DND-41 (cell line): ENCODE results near the gene NTSR2.

Source experiments
- EZH2 ChIP-seq: IDR thresholded peaks from 3 replicates; pipeline ENCODE4 v1.6.1; 2012; ENCODE audit warnings: borderline replicate concordance, low read depth, mild to moderate bottlenecking, moderate library complexity, low read length, inconsistent platforms; ENCODE audit not compliant: severe bottlenecking
- TF ChIP-seq, protein P1 (sequence below): IDR thresholded peaks from 2 replicates; pipeline ENCODE4 v1.5.1; 2012; ENCODE audit warnings: borderline replicate concordance, low read length, moderate library complexity, mild to moderate bottlenecking; ENCODE audit not compliant: poor library complexity, severe bottlenecking; ENCODE audit errors: extremely low read depth

DNA sequence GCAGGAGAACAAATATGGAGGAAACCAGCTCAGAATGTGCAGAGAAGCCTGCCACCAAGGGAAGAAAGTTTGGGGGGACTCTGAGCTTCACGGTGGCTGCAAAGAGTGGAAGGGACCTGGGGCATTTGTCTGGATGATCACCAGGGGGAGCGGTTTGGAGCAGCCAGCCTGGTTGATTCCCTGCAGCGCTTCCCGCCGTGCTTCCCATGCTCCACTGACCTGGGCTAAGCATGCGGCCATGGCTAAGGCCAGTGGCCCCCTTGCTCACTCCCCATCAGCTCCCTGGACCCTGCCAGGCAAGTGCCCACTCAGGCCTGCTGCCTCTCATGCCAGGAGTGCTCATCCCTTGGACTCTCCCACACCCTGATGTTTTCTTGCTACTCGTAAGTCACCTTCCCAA is 27.0 kb downstream of the NTSR2 start:
- TF ChIP-seq, protein P1, sequence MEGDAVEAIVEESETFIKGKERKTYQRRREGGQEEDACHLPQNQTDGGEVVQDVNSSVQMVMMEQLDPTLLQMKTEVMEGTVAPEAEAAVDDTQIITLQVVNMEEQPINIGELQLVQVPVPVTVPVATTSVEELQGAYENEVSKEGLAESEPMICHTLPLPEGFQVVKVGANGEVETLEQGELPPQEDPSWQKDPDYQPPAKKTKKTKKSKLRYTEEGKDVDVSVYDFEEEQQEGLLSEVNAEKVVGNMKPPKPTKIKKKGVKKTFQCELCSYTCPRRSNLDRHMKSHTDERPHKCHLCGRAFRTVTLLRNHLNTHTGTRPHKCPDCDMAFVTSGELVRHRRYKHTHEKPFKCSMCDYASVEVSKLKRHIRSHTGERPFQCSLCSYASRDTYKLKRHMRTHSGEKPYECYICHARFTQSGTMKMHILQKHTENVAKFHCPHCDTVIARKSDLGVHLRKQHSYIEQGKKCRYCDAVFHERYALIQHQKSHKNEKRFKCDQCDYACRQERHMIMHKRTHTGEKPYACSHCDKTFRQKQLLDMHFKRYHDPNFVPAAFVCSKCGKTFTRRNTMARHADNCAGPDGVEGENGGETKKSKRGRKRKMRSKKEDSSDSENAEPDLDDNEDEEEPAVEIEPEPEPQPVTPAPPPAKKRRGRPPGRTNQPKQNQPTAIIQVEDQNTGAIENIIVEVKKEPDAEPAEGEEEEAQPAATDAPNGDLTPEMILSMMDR, result no peak
- no peak for TF ChIP-seq EZH2
